ENCODE measurements around the gene ELAC1.

The ELAC1 gene

GRCh38 chr18:50967714-50968661 is at the start of gene ELAC1:
TSS of gene ELAC1 (plus strand) at chr18:50968040. CDS start at chr18:50974405, 6,365 bp downstream.
- no peaks in the 10 kb centered on the region for H3K27me3 Mint-ChIP-seq (ENCODE audit: low read depth)
- H3K4me1 Mint-ChIP-seq = peaks cover 16% of the 10 kb centered on the region
- peak in 1 of 3 experiments; percentile 16 for TF ChIP-seq CTCF (IDR thresholded peaks at IDR 0.05; ENCODE audit: unreplicated experiment in 3 of 3)
- H3K27ac Mint-ChIP-seq = peak within 1 kb of the TSS; percentile 96 to 99 (median 97)
- H3K4me3 Mint-ChIP-seq = peak within 1 kb of the TSS; percentile 80 to 93 (median 92)
- H3K9me3 Mint-ChIP-seq = peaks cover 12% of the 10 kb centered on the region
- peaks cover 5% of the 10 kb centered on the region for H3K36me3 Mint-ChIP-seq (ENCODE audit: low read depth)

- Mint-ChIP-seq H3K9me3 (no peaks in the 10 kb centered on the region), H3K4me3 (no peak overlapping the region), H3K27me3 (ENCODE audit: low read depth) (no peaks in the 10 kb centered on the region), H3K4me1 (no peaks in the 10 kb centered on the region), H3K36me3 (ENCODE audit: low read depth) (peaks cover 54% of the 10 kb centered on the region), H3K27ac (no peak overlapping the region)
- TF ChIP-seq CTCF (IDR thresholded peaks at IDR 0.05; ENCODE audit: unreplicated experiment in 3 of 3) = no peak
Measured at GRCh38 chr18:50918153-50918552, 49.7 kb upstream of the ELAC1 start.

- Mint-ChIP-seq H3K36me3 (ENCODE audit: low read depth) (peaks cover 81% of the 10 kb centered on the region), H3K4me1 (no peaks in the 10 kb centered on the region), H3K27me3 (ENCODE audit: low read depth) (no peaks in the 10 kb centered on the region), H3K9me3 (peaks cover 16% of the 10 kb centered on the region), H3K4me3 (no peak overlapping the region), H3K27ac (no peak overlapping the region)
- no peak for TF ChIP-seq CTCF (IDR thresholded peaks at IDR 0.05; ENCODE audit: unreplicated experiment in 3 of 3)
Measured at GRCh38 chr18:50924372-50924771, 43.5 kb upstream of the ELAC1 start.

- Mint-ChIP-seq H3K4me1 (no peaks in the 10 kb centered on the region), H3K4me3 (no peak overlapping the region), H3K27ac (no peak overlapping the region), H3K36me3 (ENCODE audit: low read depth) (peaks cover 72% of the 10 kb centered on the region), H3K9me3 (peaks cover 16% of the 10 kb centered on the region), H3K27me3 (ENCODE audit: low read depth) (no peaks in the 10 kb centered on the region)
- no peak for TF ChIP-seq CTCF (IDR thresholded peaks at IDR 0.05; ENCODE audit: unreplicated experiment in 3 of 3)
Measured at GRCh38 chr18:50926521-50926920, 41.3 kb upstream of the ELAC1 start.

- Mint-ChIP-seq H3K4me1 (no peaks in the 10 kb centered on the region), H3K9me3 (peaks cover 16% of the 10 kb centered on the region), H3K27me3 (ENCODE audit: low read depth) (no peaks in the 10 kb centered on the region), H3K36me3 (ENCODE audit: low read depth) (peaks cover 62% of the 10 kb centered on the region), H3K27ac (no peak overlapping the region), H3K4me3 (no peak overlapping the region)
- TF ChIP-seq CTCF (IDR thresholded peaks at IDR 0.05; ENCODE audit: unreplicated experiment in 3 of 3) = no peak
Measured at GRCh38 chr18:50928551-50928950, 39.3 kb upstream of the ELAC1 start.
